ENCODE measurements around the gene STON2. TPM values are rescaled to one million over a fixed set of nuclear protein-coding genes. Genes with fewer than 3 reads are reported as not detected.

Gene STON2
- total RNA-seq, 1 experiment from 2014 or later: 9.1 TPM

DNA sequence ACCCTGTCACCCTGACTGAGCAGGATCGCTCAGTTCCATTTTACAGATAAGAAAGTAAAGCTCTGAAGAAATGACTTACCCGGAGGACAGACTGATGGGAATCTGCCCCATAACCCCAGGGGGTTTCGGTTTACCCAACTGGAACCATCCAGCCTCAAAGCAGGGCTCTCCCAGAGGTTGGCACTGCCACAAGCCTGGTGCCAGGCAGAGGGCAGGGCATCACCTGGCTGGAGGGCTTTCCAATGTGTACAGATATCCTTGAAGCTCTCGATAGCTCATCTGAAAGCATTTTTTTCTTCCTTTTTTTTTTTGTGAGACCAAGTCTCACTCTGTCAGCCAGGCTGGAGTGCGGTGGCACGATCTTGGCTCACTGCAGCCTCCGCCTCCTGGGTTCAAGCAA lies 33.2 kb downstream of the STON2 start:
- intact Hi-C loops (cut with micrococcal nuclease; ENCODE audit: unreplicated experiment): no loop called here
- no peak overlapping the region for H3K4me2 ChIP-seq
- no TSS peak for BruUV-seq (replicated peaks)

DNA sequence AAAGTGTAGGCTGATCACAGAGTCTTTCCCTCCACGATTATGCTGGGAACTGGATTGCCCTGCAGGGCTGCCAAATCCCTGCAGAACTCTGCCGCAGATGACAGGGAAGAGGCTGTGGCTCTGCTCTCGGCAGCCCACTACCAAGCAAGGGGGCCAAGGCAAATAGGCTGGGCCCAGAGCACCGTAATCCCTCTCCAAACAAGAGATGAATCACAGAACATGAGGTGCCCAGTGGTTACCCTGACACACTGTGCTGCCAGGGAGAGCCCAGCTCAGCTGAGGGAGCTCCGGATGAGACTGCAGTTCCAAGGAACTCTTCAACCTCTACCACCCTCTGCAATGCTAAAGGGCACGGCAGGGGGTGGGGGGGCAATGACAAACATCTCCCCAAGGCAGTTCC lies 33.9 kb downstream of the STON2 start:
- no peaks in the 10 kb centered on the region for H3K4me1 ChIP-seq (replicated peaks; ENCODE audit: insufficient read depth)
- CTCF ChIA-PET: no interaction called here
- TF ChIP-seq, protein P1, sequence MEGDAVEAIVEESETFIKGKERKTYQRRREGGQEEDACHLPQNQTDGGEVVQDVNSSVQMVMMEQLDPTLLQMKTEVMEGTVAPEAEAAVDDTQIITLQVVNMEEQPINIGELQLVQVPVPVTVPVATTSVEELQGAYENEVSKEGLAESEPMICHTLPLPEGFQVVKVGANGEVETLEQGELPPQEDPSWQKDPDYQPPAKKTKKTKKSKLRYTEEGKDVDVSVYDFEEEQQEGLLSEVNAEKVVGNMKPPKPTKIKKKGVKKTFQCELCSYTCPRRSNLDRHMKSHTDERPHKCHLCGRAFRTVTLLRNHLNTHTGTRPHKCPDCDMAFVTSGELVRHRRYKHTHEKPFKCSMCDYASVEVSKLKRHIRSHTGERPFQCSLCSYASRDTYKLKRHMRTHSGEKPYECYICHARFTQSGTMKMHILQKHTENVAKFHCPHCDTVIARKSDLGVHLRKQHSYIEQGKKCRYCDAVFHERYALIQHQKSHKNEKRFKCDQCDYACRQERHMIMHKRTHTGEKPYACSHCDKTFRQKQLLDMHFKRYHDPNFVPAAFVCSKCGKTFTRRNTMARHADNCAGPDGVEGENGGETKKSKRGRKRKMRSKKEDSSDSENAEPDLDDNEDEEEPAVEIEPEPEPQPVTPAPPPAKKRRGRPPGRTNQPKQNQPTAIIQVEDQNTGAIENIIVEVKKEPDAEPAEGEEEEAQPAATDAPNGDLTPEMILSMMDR (conservative IDR thresholded peaks at IDR 0.05): no peak
- no peak for TF ChIP-seq EZH2 (IDR thresholded peaks at IDR 0.05; ENCODE audit: low read depth)
- no peaks in the 10 kb centered on the region for H3K9me3 ChIP-seq (ENCODE audit: insufficient read depth, low read depth)
- H3K27me3 ChIP-seq (ENCODE audit: insufficient read depth, low read depth): no peaks in the 10 kb centered on the region
- no peaks in the 10 kb centered on the region for H3K36me3 ChIP-seq (ENCODE audit: low read depth)
- H3K4me2 ChIP-seq: no peak overlapping the region
- DNase-seq: no peak
- H3K79me2 ChIP-seq (ENCODE audit: low read depth): no peaks in the 10 kb centered on the region
- H2AFZ ChIP-seq: no peak overlapping the region
- intact Hi-C loops (cut with micrococcal nuclease; ENCODE audit: unreplicated experiment): no loop called here
- H3F3A ChIP-seq (ENCODE audit: insufficient read depth, low read depth): no peaks in the 10 kb centered on the region
- no peaks in the 10 kb centered on the region for H4K20me1 ChIP-seq (ENCODE audit: insufficient read depth)
- H3K27ac ChIP-seq: no peak overlapping the region
- H3K9me2 ChIP-seq (ENCODE audit: insufficient read depth): no peaks in the 10 kb centered on the region
- no TSS peak for BruUV-seq (replicated peaks)
- H3K4me3 ChIP-seq: no peak overlapping the region
- POLR2A ChIA-PET (ENCODE audit: unreplicated experiment): no interaction called here

More for the DNA sequence above, 33.2 kb downstream of the STON2 start:
- Histone ChIP-seq H3F3A (ENCODE audit: insufficient read depth, low read depth) (no peaks in the 10 kb centered on the region), H2AFZ (no peak overlapping the region), H3K9me3 (ENCODE audit: insufficient read depth, low read depth) (no peaks in the 10 kb centered on the region), H3K4me1 (replicated peaks; ENCODE audit: insufficient read depth) (no peaks in the 10 kb centered on the region), H3K27ac (no peak overlapping the region), H3K4me3 (no peak overlapping the region), H3K9me2 (ENCODE audit: insufficient read depth) (no peaks in the 10 kb centered on the region), H4K20me1 (ENCODE audit: insufficient read depth) (no peaks in the 10 kb centered on the region), H3K36me3 (ENCODE audit: low read depth) (no peaks in the 10 kb centered on the region), H3K79me2 (ENCODE audit: low read depth) (no peaks in the 10 kb centered on the region), H3K27me3 (ENCODE audit: insufficient read depth, low read depth) (no peaks in the 10 kb centered on the region)
- CTCF ChIA-PET: no interaction called here
- TF ChIP-seq, protein P1 (conservative IDR thresholded peaks at IDR 0.05): no peak
- TF ChIP-seq EZH2 (IDR thresholded peaks at IDR 0.05; ENCODE audit: low read depth): no peak
- POLR2A ChIA-PET (ENCODE audit: unreplicated experiment): no interaction called here
- DNase-seq: no peak

DNA sequence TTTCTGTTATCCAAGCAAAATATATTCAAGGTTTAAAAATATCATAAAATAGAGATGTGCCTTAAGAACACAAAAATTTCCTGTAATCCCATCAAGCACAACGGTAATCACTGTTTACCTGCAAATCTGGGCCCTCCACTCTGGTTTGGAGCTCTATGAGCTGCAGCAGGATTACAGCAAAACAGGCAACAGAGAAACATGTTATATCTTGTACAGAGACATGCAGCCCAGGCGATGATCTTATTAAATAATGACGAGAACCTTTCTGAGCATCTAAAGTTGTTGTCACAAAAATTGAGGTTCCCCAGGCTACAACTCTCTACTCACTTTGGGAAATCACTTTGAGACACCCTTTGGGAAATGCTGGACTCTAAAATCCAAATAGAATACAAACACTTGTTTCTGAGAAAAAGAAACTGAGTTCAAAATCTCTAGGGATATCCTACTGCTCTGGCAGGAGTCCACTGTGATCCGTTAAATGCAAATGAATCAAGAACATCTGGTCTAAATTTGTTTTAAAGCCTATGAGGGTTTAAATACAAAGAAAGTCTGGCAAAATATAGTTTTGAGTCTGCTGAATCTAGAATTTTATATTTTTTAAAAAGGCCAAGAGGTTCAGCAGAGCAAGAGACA lies 36.3 kb downstream of the STON2 start:
- no peaks in the 10 kb centered on the region for H3K79me2 ChIP-seq (ENCODE audit: low read depth)
- no peaks in the 10 kb centered on the region for H3K27me3 ChIP-seq (ENCODE audit: insufficient read depth, low read depth)
- H2AFZ ChIP-seq: no peak overlapping the region
- H3F3A ChIP-seq (ENCODE audit: insufficient read depth, low read depth): no peaks in the 10 kb centered on the region
- H3K9me3 ChIP-seq (ENCODE audit: insufficient read depth, low read depth): no peaks in the 10 kb centered on the region
- no peaks in the 10 kb centered on the region for H3K36me3 ChIP-seq (ENCODE audit: low read depth)
- TF ChIP-seq, protein P1 (conservative IDR thresholded peaks at IDR 0.05): no peak
- TF ChIP-seq EZH2 (IDR thresholded peaks at IDR 0.05; ENCODE audit: low read depth): no peak
- no peaks in the 10 kb centered on the region for H4K20me1 ChIP-seq (ENCODE audit: insufficient read depth)
- CTCF ChIA-PET: no interaction called here
- intact Hi-C loops (cut with micrococcal nuclease; ENCODE audit: unreplicated experiment): no loop called here
- no peak overlapping the region for H3K4me2 ChIP-seq
- BruUV-seq (replicated peaks): no TSS peak
- no peaks in the 10 kb centered on the region for H3K4me1 ChIP-seq (replicated peaks; ENCODE audit: insufficient read depth)
- H3K27ac ChIP-seq: no peak overlapping the region
- POLR2A ChIA-PET (ENCODE audit: unreplicated experiment): no interaction called here
- no peak overlapping the region for H3K4me3 ChIP-seq
- H3K9me2 ChIP-seq (ENCODE audit: insufficient read depth): no peaks in the 10 kb centered on the region
- no peak for DNase-seq
